CD14-positive monocyte (primary cell): Measurements from ENCODE around the gene AGBL1. TPM values are rescaled to one million over a fixed set of nuclear protein-coding genes. Genes with fewer than 3 reads are reported as not detected.

Experiments
- DNase-seq, 3 donors: peaks; one replicate each; pipeline ENCODE4 v3.0.0-alpha.2; 2011 to 2022
- H2AFZ ChIP-seq: 2 replicates; pipeline ENCODE4 v1.6.0; 2012; ENCODE audit warnings: mild to moderate bottlenecking, low read depth, low read length, inconsistent platforms; ENCODE audit not compliant: insufficient read depth, poor library complexity, severe bottlenecking
- H3K27ac ChIP-seq, 2 donors: 1 replicate in 1 of 2; 2 replicates in 1 of 2; pipeline ENCODE4 v1.5.1; 2012 to 2013; ENCODE audit warnings: low read length in 2 of 2, control low read depth in 1 of 2, inconsistent platforms in 1 of 2, low read depth in 1 of 2, mild to moderate bottlenecking in 1 of 2
- H3K27me3 ChIP-seq, 2 donors: one replicate each; pipeline versions ENCODE4 v1.6.0 to v1.6.1; 2011 to 2013; ENCODE audit warnings: low read length in 2 of 2; ENCODE audit not compliant: control insufficient read depth in 2 of 2, insufficient read depth in 2 of 2
- H3K36me3 ChIP-seq, 2 donors: replicated peaks in 1 of 2; 1 replicate in 1 of 2; 2 replicates in 1 of 2; pipeline versions ENCODE4 v1.5.1 to v1.6.1; 2012 to 2013; ENCODE audit warnings: low read length in 2 of 2, control low read depth in 1 of 2, inconsistent platforms in 1 of 2, mild to moderate bottlenecking in 1 of 2; ENCODE audit not compliant: insufficient read depth in 2 of 2, control insufficient read depth in 1 of 2
- H3K4me1 ChIP-seq, 2 donors: 1 replicate in 1 of 2; 2 replicates in 1 of 2; pipeline versions ENCODE4 v1.5.1 to v1.6.1; 2012 to 2013; ENCODE audit warnings: low read length in 2 of 2, control low read depth in 1 of 2, inconsistent platforms in 1 of 2, mild to moderate bottlenecking in 1 of 2, moderate library complexity in 1 of 2; ENCODE audit not compliant: insufficient read depth in 2 of 2, control insufficient read depth in 1 of 2
- H3K4me2 ChIP-seq: replicated peaks from 2 replicates; pipeline ENCODE3; 2012; ENCODE audit warnings: low read length, moderate library complexity, mild to moderate bottlenecking; ENCODE audit not compliant: poor library complexity, severe bottlenecking; ENCODE audit errors: extremely low read depth
- H3K4me3 ChIP-seq, 3 experiments: fragments of 200-600 bp in 1 of 3; sonication (generic) in 1 of 3; replicated peaks in 1 of 3; 1 replicate in 2 of 3; 2 replicates in 1 of 3; pipeline ENCODE4 v1.5.1; 2011 to 2013; ENCODE audit warnings: low read length in 3 of 3, mild to moderate bottlenecking in 3 of 3, control low read depth in 2 of 3, low read depth in 2 of 3, inconsistent platforms in 1 of 3, moderate library complexity in 1 of 3
- H3K79me2 ChIP-seq: 2 replicates; pipeline ENCODE4 v1.6.0; 2012; ENCODE audit warnings: mild to moderate bottlenecking, control low read depth, inconsistent platforms, low read length, moderate library complexity; ENCODE audit not compliant: insufficient read depth
- H3K9ac ChIP-seq: 2 replicates; pipeline ENCODE4 v1.6.0; 2017; ENCODE audit warnings: low read length, mild to moderate bottlenecking; ENCODE audit not compliant: insufficient read depth, poor library complexity, severe bottlenecking
- H3K9me3 ChIP-seq, 2 donors: replicated peaks in 1 of 2; 1 replicate in 1 of 2; 2 replicates in 1 of 2; pipeline versions ENCODE4 v1.5.1 to v1.6.1; 2012 to 2013; ENCODE audit warnings: low read length in 2 of 2, control low read depth in 1 of 2; ENCODE audit not compliant: control insufficient read depth in 1 of 2, insufficient read depth in 1 of 2
- H4K20me1 ChIP-seq: 2 replicates; pipeline ENCODE4 v1.6.0; 2012; ENCODE audit warnings: mild to moderate bottlenecking, low read length, control low read depth, moderate library complexity; ENCODE audit not compliant: insufficient read depth
- H3K27ac Mint-ChIP-seq, 7 donors: one replicate each; pipeline ENCODE4 v1.8.0; 2020; ENCODE audit warnings: mild to moderate bottlenecking in 7 of 7, mixed read lengths in 7 of 7, moderate library complexity in 6 of 7, inconsistent platforms in 2 of 7
- H3K27me3 Mint-ChIP-seq, 3 donors: one replicate each; pipeline ENCODE4 v1.8.0; 2021 to 2022; ENCODE audit warnings: low read depth in 3 of 3, mild to moderate bottlenecking in 3 of 3, mixed read lengths in 3 of 3, moderate library complexity in 3 of 3, inconsistent platforms in 1 of 3
- H3K36me3 Mint-ChIP-seq, 2 donors: one replicate each; pipeline ENCODE4 v1.8.0; 2020; ENCODE audit warnings: mixed read lengths in 2 of 2, inconsistent platforms in 1 of 2, mild to moderate bottlenecking in 1 of 2
- H3K4me1 Mint-ChIP-seq: one replicate; pipeline ENCODE4 v1.8.0; 2020; ENCODE audit warnings: mild to moderate bottlenecking, mixed read lengths
- H3K4me3 Mint-ChIP-seq, 2 donors: one replicate each; pipeline ENCODE4 v1.8.0; 2020; ENCODE audit warnings: mild to moderate bottlenecking in 2 of 2, mixed read lengths in 2 of 2, moderate library complexity in 1 of 2
- H3K9me3 Mint-ChIP-seq, 7 donors: one replicate each; pipeline ENCODE4 v1.8.0; 2020 to 2022; ENCODE audit warnings: mixed read lengths in 7 of 7, mild to moderate bottlenecking in 6 of 7, moderate library complexity in 6 of 7, inconsistent platforms in 2 of 7
- CTCF ChIP-seq: fragments of 200-600 bp; IDR thresholded peaks from one replicate; pipeline ENCODE4 v1.8.0; 2022; ENCODE audit warnings: antibody characterized with exemption, mild to moderate bottlenecking
- WGBS: methylation state at CpG from one replicate; pipeline ENCODE4 v1.1.5; 2013; ENCODE audit warnings: missing lambda C conversion rate; ENCODE audit not compliant: insufficient coverage; 5-methylcytosine and 5-hydroxymethylcytosine counted together
- intact Hi-C, 2 donors: fragments of 100-400 bp; cut with micrococcal nuclease; formaldehyde crosslinking; loops; one replicate each; pipeline versions ENCODE4 v1.15.0 to v1.15.1; 2023
- polyA plus RNA-seq, 3 donors: library from polyadenylated mRNA; depleted of rRNA in 1 of 3; unstranded in 2 of 3; stranded (reverse) in 1 of 3; fragments of 300-500 nt in 2 of 3; fragments of >200 nt in 1 of 3; fragmentation: Illumina TruSeq in 2 of 3; gene quantifications; 1 replicate in 2 of 3; 2 replicates in 1 of 3; pipeline ENCODE4 v1.2.3, GENCODE V29; 2012 to 2021

AGBL1 gene
- polyA plus RNA-seq, 3 donors: not detected

GRCh38 chr15:86197770-86198169 lies 118.1 kb downstream of the AGBL1 start:
- Mint-ChIP-seq H3K9me3 (no peaks in the 10 kb centered on the region), H3K36me3 (no peaks in the 10 kb centered on the region), H3K27me3 (peaks cover 0 to 2% (median 0%) of the 10 kb centered on the region in 3 donors), H3K4me1 (no peaks in the 10 kb centered on the region), H3K4me3 (no peak overlapping the region), H3K27ac (no peak overlapping the region)
- no peak overlapping the region for H3K27ac ChIP-seq
- no peak overlapping the region for H2AFZ ChIP-seq
- no peaks in the 10 kb centered on the region for H3K27me3 ChIP-seq
- no peaks in the 10 kb centered on the region for H3K79me2 ChIP-seq
- no peaks in the 10 kb centered on the region for H3K4me1 ChIP-seq
- H3K9ac ChIP-seq: no peak overlapping the region
- intact Hi-C loops: no loop called here
- no peaks in the 10 kb centered on the region for H3K36me3 ChIP-seq
- no peak for TF ChIP-seq CTCF
- DNase-seq: no peak
- no peaks in the 10 kb centered on the region for H4K20me1 ChIP-seq
- H3K9me3 ChIP-seq: no peaks in the 10 kb centered on the region
- H3K4me2 ChIP-seq: no peak overlapping the region
- no peak overlapping the region for H3K4me3 ChIP-seq

- H3K36me3 ChIP-seq: no peaks in the 10 kb centered on the region
- no peak for DNase-seq
- Mint-ChIP-seq H3K27me3 (peaks cover 0 to 2% (median 0%) of the 10 kb centered on the region in 3 donors), H3K9me3 (peaks cover 0 to 2% (median 0%) of the 10 kb centered on the region in 7 donors), H3K4me1 (no peaks in the 10 kb centered on the region), H3K27ac (no peak overlapping the region), H3K36me3 (no peaks in the 10 kb centered on the region), H3K4me3 (no peak overlapping the region)
- H4K20me1 ChIP-seq: no peaks in the 10 kb centered on the region
- H3K4me1 ChIP-seq: no peaks in the 10 kb centered on the region
- no peaks in the 10 kb centered on the region for H3K9me3 ChIP-seq
- H3K9ac ChIP-seq: no peak overlapping the region
- no peak overlapping the region for H3K27ac ChIP-seq
- intact Hi-C loops: no loop called here
- H3K4me3 ChIP-seq: no peak overlapping the region
- no peaks in the 10 kb centered on the region for H3K79me2 ChIP-seq
- no peaks in the 10 kb centered on the region for H3K27me3 ChIP-seq
- H2AFZ ChIP-seq: no peak overlapping the region
- H3K4me2 ChIP-seq: no peak overlapping the region
- no peak for TF ChIP-seq CTCF
- WGBS: 69% methylated on average over 2 of the region's 7 CpGs
Measured at GRCh38 chr15:86199467-86200145, 119.9 kb downstream of the AGBL1 start.
